ENCODE results near the gene METRN. TPM values are rescaled to one million over a fixed set of nuclear protein-coding genes. Genes with fewer than 3 reads are reported as not detected.

The METRN gene
- total RNA-seq (2022), result 56.3 and 69.5 TPM in 2 replicates
- percentile 50 among the genes with signal in this experiment for Bru-seq, nascent RNA
- BruChase-seq, experiment 1, labeled RNA remaining after a 6-hour chase, result percentile 76 among the genes with signal in this experiment
- BruChase-seq, experiment 2, labeled RNA remaining after a 2-hour chase, result percentile 58 among the genes with signal in this experiment
- long read RNA-seq, transcript METRN-204 (4 exons, 3,325 nt), result major isoform, 43 of 98 reads
- long read RNA-seq, transcript METRN-201 (3 exons, 915 nt), result minor isoform, 21 of 98 reads
- long read RNA-seq, partial matches to known transcripts, result 9 of 98 reads
- long read RNA-seq, other reads (novel, unspliced or antisense), result 21 of 98 reads

GRCh38 chr16:714558-715476 lies at the start of gene METRN:
TSS of gene METRN (plus strand) at chr16:715118. CDS start at chr16:715290, 172 bp downstream.
- peak; percentile 83 for DNase-seq (ENCODE audit: unreplicated experiment)
- H3K9me3 Mint-ChIP-seq (ENCODE audit: unreplicated experiment), result no peaks in the 10 kb centered on the region
- no TSS peak for BruUV-seq (replicated peaks)
- peaks cover 19% of the 10 kb centered on the region for H3K36me3 Mint-ChIP-seq (ENCODE audit: insufficient read depth, unreplicated experiment)
- TF ChIP-seq, protein P1, sequence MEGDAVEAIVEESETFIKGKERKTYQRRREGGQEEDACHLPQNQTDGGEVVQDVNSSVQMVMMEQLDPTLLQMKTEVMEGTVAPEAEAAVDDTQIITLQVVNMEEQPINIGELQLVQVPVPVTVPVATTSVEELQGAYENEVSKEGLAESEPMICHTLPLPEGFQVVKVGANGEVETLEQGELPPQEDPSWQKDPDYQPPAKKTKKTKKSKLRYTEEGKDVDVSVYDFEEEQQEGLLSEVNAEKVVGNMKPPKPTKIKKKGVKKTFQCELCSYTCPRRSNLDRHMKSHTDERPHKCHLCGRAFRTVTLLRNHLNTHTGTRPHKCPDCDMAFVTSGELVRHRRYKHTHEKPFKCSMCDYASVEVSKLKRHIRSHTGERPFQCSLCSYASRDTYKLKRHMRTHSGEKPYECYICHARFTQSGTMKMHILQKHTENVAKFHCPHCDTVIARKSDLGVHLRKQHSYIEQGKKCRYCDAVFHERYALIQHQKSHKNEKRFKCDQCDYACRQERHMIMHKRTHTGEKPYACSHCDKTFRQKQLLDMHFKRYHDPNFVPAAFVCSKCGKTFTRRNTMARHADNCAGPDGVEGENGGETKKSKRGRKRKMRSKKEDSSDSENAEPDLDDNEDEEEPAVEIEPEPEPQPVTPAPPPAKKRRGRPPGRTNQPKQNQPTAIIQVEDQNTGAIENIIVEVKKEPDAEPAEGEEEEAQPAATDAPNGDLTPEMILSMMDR (IDR thresholded peaks at IDR 0.05; ENCODE audit: unreplicated experiment), result no peak
- POLR2A ChIA-PET, result interaction anchor here (0.6 to 8.8 kb wide), 20 partner anchors 9 to 706 kb away, joined by 3 to 124 read pairs (median 4); partner anchors contain the start of genes ANTKMT, CCDC78, CHTF18 and CIAO3
- H3K27ac Mint-ChIP-seq (ENCODE audit: low read depth, unreplicated experiment), result peak within 1 kb of the TSS; percentile 16
- H3K4me1 Mint-ChIP-seq (ENCODE audit: insufficient read depth, unreplicated experiment), result peaks cover 21% of the 10 kb centered on the region
- peak within 1 kb of the TSS; percentile 76 for H3K4me3 Mint-ChIP-seq (ENCODE audit: unreplicated experiment)
- CTCF ChIA-PET, result interaction anchor here (0.5 to 1.6 kb wide), 5 partner anchors 8 to 71 kb away, joined by 3 to 6 read pairs (median 4); no protein-coding TSS in a partner anchor
- intact Hi-C loops (cut with micrococcal nuclease), result no loop called here
- no peaks in the 10 kb centered on the region for H3K27me3 Mint-ChIP-seq (ENCODE audit: insufficient read depth, unreplicated experiment)

DNA sequence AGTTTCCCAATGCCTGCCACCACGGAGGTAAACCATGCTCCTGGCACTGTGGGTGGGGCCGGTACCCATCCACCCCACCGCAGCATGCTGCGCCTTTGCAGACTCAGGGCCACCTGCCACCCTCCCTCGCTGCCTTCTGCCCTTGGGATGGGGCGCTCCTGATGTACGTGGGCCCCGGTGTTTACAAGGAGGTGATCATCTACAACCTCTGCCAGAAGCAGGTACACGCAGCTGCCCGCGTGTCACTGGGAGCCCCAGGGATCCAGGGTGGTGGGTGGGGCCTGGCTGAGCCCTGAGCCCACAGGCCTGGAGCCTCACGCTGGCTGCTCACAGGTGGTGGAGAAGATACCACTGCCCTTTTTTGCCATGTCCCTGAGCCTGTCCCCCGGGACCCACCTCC lies 48.3 kb upstream of the METRN start:
- H3K4me1 Mint-ChIP-seq (ENCODE audit: insufficient read depth, unreplicated experiment), result no peaks in the 10 kb centered on the region
- TF ChIP-seq, protein P1 (IDR thresholded peaks at IDR 0.05; ENCODE audit: unreplicated experiment), result no peak
- no TSS peak for BruUV-seq (replicated peaks)
- no peak for DNase-seq (ENCODE audit: unreplicated experiment)
- intact Hi-C loops (cut with micrococcal nuclease), result no loop called here
- no peaks in the 10 kb centered on the region for H3K27me3 Mint-ChIP-seq (ENCODE audit: insufficient read depth, unreplicated experiment)
- no peak overlapping the region for H3K27ac Mint-ChIP-seq (ENCODE audit: low read depth, unreplicated experiment)
- POLR2A ChIA-PET, result interaction anchor here (3.2 kb wide), 1 partner anchor 18 kb away, joined by 17 read pairs; the partner anchor contains the start of gene WDR90
- no peak overlapping the region for H3K4me3 Mint-ChIP-seq (ENCODE audit: unreplicated experiment)
- CTCF ChIA-PET, result interaction anchor here (0.9 to 2.3 kb wide), 5 partner anchors 8 to 45 kb away, joined by 3 to 7 read pairs (median 3); partner anchors contain the start of genes WDR24 and WDR90
- no peaks in the 10 kb centered on the region for H3K9me3 Mint-ChIP-seq (ENCODE audit: unreplicated experiment)
- H3K36me3 Mint-ChIP-seq (ENCODE audit: insufficient read depth, unreplicated experiment), result peaks cover 18% of the 10 kb centered on the region

DNA sequence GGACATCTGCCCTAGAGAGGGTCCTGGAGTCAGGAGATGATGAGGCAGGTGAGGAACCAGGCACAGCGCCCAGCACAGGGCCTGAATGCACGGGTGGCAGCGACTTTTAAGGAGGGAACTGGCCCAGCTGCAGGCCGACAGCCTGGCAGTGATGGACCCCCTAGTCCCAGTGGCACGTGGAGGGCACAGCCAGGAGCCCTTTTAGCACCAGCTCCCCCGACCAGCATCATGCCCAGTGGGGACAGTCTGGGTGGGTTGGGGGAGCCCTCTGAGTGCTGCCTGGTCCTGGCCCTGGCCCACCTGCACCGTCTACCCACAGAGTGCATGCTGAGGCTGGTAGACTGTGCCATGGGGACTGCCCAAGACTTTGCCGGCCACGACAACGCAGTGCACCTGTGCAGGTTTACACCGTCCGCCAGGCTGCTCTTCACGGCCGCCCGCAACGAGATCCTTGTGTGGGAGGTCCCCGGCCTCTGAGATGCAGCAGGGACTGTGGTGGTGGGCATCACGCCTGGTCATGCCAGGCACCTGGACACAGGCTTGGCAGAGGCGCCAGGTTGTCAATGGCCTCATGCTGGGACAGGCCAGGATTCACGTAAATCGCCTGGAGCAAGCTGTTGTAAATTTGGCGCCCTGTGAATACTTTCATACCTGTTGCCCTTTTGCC lies 47.7 kb upstream of the METRN start:
- no peaks in the 10 kb centered on the region for H3K9me3 Mint-ChIP-seq (ENCODE audit: unreplicated experiment)
- no TSS peak for BruUV-seq (replicated peaks)
- no peak for DNase-seq (ENCODE audit: unreplicated experiment)
- ChIA-PET POLR2A (interaction anchor here (0.6 to 3.2 kb wide), 15 partner anchors 9 to 243 kb away, joined by 3 to 17 read pairs (median 4); partner anchors contain the start of genes CAPN15, STUB1, WDR24 and WDR90), CTCF (interaction anchor here (0.6 to 2.3 kb wide), 16 partner anchors 9 to 324 kb away, joined by 3 to 9 read pairs (median 3); partner anchors contain the start of genes CCDC78, MCRIP2, METTL26 and WDR24)
- no peaks in the 10 kb centered on the region for H3K27me3 Mint-ChIP-seq (ENCODE audit: insufficient read depth, unreplicated experiment)
- peak overlapping the region; percentile 75 for H3K4me3 Mint-ChIP-seq (ENCODE audit: unreplicated experiment)
- TF ChIP-seq, protein P1 (IDR thresholded peaks at IDR 0.05; ENCODE audit: unreplicated experiment), result no peak
- H3K27ac Mint-ChIP-seq (ENCODE audit: low read depth, unreplicated experiment), result peak overlapping the region; percentile 85
- H3K4me1 Mint-ChIP-seq (ENCODE audit: insufficient read depth, unreplicated experiment), result no peaks in the 10 kb centered on the region
- intact Hi-C loops (cut with micrococcal nuclease), result no loop called here
- peaks cover 19% of the 10 kb centered on the region for H3K36me3 Mint-ChIP-seq (ENCODE audit: insufficient read depth, unreplicated experiment)
